Activated B cell treated with CpG ODN at 0.5 μM for 24 hours (primary cell): Measurements from ENCODE around the gene HAND1. TPM values are rescaled to one million over a fixed set of nuclear protein-coding genes. Genes with fewer than 3 reads are reported as not detected.
"Not testable (repeated sequence)": the region's sequence is repeated elsewhere in the genome, so short reads cannot be mapped to it uniquely, and the experiment has no call there.

ENCODE experiments used
- ATAC-seq: fragments of 200-7000 bp; cut with Tn5 transposase; one replicate; pipeline ENCODE4 v1.10.0; 2021; ENCODE audit warnings: low read depth, mild to moderate bottlenecking, moderate library complexity
- CTCF ChIA-PET: fragments of 350-600 bp; sonication (Branson Sonifier 250); formaldehyde crosslinking; loops from one replicate; lab custom pipeline; 2021; ENCODE audit warnings: antibody characterized with exemption; lab: Charles Lee
- POLR2A ChIA-PET: fragments of 350-600 bp; sonication (Branson Sonifier 250); formaldehyde crosslinking; loops from one replicate; lab custom pipeline; 2021; ENCODE audit warnings: antibody characterized with exemption; lab: Charles Lee
- DNase-seq: peaks from one replicate; pipeline ENCODE4 v3.0.0; 2022
- H3K27ac Mint-ChIP-seq: one replicate; pipeline ENCODE4 v1.8.0; 2020; ENCODE audit warnings: mixed read lengths
- H3K27me3 Mint-ChIP-seq: one replicate; pipeline ENCODE4 v1.8.0; 2021; ENCODE audit warnings: mixed read lengths
- H3K36me3 Mint-ChIP-seq: one replicate; pipeline ENCODE4 v1.8.0; 2021; ENCODE audit warnings: low read depth, mixed read lengths
- H3K4me1 Mint-ChIP-seq: one replicate; pipeline ENCODE4 v1.8.0; 2021; ENCODE audit warnings: mixed read lengths
- H3K4me3 Mint-ChIP-seq: one replicate; pipeline ENCODE4 v1.8.0; 2020; ENCODE audit warnings: mild to moderate bottlenecking, mixed read lengths
- H3K9me3 Mint-ChIP-seq: one replicate; pipeline ENCODE4 v1.8.0; 2020; ENCODE audit warnings: mixed read lengths
- intact Hi-C: fragments of 100-400 bp; cut with micrococcal nuclease; formaldehyde crosslinking; loops from one replicate; pipeline ENCODE4 v1.15.1; 2024
- total RNA-seq: library from RNA; stranded (reverse); gene quantifications from 2 replicates; pipeline ENCODE4 v1.2.3, GENCODE V29; 2022
- TF ChIP-seq, protein P1 (sequence below): fragments of 200-600 bp; IDR thresholded peaks from one replicate; pipeline ENCODE4 v1.8.0; 2022; ENCODE audit warnings: antibody characterized with exemption, mild to moderate bottlenecking

HAND1 gene
- total RNA-seq, 1 donor from 2014 or later = not detected

- H3K4me3 Mint-ChIP-seq = no peak overlapping the region
- no peaks in the 10 kb centered on the region for H3K9me3 Mint-ChIP-seq
- no peak overlapping the region for H3K27ac Mint-ChIP-seq
- TF ChIP-seq, protein P1, sequence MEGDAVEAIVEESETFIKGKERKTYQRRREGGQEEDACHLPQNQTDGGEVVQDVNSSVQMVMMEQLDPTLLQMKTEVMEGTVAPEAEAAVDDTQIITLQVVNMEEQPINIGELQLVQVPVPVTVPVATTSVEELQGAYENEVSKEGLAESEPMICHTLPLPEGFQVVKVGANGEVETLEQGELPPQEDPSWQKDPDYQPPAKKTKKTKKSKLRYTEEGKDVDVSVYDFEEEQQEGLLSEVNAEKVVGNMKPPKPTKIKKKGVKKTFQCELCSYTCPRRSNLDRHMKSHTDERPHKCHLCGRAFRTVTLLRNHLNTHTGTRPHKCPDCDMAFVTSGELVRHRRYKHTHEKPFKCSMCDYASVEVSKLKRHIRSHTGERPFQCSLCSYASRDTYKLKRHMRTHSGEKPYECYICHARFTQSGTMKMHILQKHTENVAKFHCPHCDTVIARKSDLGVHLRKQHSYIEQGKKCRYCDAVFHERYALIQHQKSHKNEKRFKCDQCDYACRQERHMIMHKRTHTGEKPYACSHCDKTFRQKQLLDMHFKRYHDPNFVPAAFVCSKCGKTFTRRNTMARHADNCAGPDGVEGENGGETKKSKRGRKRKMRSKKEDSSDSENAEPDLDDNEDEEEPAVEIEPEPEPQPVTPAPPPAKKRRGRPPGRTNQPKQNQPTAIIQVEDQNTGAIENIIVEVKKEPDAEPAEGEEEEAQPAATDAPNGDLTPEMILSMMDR = no peak
- intact Hi-C loops = no loop called here
- H3K4me1 Mint-ChIP-seq = peaks cover 2% of the 10 kb centered on the region
- DNase-seq (no peak), ATAC-seq (no peak)
- H3K36me3 Mint-ChIP-seq = no peaks in the 10 kb centered on the region
- H3K27me3 Mint-ChIP-seq = peaks cover 56% of the 10 kb centered on the region
- POLR2A ChIA-PET = no interaction called here
- CTCF ChIA-PET = interaction anchor here (0.8 kb wide), 1 partner anchor 115 kb away, joined by 4 read pairs; no protein-coding TSS in a partner anchor
Observed at GRCh38 chr5:154518438-154518867, 40.4 kb upstream of the HAND1 start.

GRCh38 chr5:154517810-154518437 is 39.9 kb upstream of the HAND1 start:
- ChIA-PET POLR2A (no interaction called here), CTCF (interaction anchor here (0.8 kb wide), 1 partner anchor 116 kb away, joined by 4 read pairs; no protein-coding TSS in a partner anchor)
- no peak for ATAC-seq
- intact Hi-C loops = no loop called here
- peaks cover 55% of the 10 kb centered on the region for H3K27me3 Mint-ChIP-seq
- no peaks in the 10 kb centered on the region for H3K9me3 Mint-ChIP-seq
- H3K36me3 Mint-ChIP-seq = no peaks in the 10 kb centered on the region
- H3K4me3 Mint-ChIP-seq = no peak overlapping the region
- H3K27ac Mint-ChIP-seq = no peak overlapping the region
- DNase-seq = no peak
- peaks cover 2% of the 10 kb centered on the region for H3K4me1 Mint-ChIP-seq
- TF ChIP-seq, protein P1 = no peak

DNA sequence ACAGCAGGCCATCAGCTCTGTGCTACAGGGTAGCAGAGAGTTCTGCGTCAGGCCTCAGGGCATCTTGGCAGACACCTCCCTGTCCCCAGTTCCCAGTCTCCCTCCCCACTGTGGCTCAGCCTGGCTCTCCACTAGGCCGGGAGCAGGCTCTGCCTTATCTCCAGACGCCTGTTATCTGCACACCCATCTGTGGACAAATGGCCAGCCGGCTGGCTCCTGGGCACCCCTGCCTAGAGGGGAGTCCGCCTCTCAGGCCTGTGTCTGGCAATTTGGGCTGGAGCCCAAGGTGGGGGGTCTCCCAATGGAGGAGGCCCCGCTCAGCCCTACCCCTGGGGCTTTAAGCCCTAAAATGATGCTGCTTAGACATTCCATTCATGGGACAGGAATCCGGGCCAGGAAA is 39.2 kb upstream of the HAND1 start:
- Mint-ChIP-seq H3K9me3 (no peaks in the 10 kb centered on the region), H3K4me1 (peaks cover 2% of the 10 kb centered on the region), H3K27ac (no peak overlapping the region), H3K4me3 (no peak overlapping the region), H3K27me3 (peaks cover 54% of the 10 kb centered on the region), H3K36me3 (no peaks in the 10 kb centered on the region)
- no peak for ATAC-seq
- ChIA-PET CTCF (no interaction called here), POLR2A (no interaction called here)
- intact Hi-C loops = no loop called here
- DNase-seq = no peak
- TF ChIP-seq, protein P1 = no peak

DNA sequence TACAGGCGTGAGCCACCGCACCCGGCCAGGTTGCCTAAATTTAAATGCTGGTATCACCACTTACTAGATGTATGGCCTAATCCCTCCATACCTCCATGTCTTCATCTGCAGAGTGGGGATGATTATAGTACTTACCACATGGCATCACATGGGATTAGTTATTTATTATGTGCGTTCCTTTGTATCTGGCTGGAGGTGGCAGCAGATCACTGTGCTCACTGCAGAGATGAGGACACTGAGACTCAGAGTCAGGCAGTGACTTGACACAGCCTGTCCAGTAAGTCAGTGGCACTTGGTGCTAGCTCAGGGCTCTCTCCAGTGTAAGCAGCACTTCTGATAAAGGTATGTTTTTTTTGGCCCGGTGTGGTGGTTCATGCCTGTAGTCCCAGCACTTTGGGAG is 38.4 kb upstream of the HAND1 start:
- TF ChIP-seq, protein P1 = no peak
- ATAC-seq (no peak), DNase-seq (no peak)
- Mint-ChIP-seq H3K36me3 (no peaks in the 10 kb centered on the region), H3K27me3 (peaks cover 48% of the 10 kb centered on the region), H3K4me3 (no peak overlapping the region), H3K4me1 (peaks cover 2% of the 10 kb centered on the region), H3K27ac (no peak overlapping the region), H3K9me3 (no peaks in the 10 kb centered on the region)
- intact Hi-C loops = no loop called here
- ChIA-PET POLR2A (no interaction called here), CTCF (no interaction called here)

- H3K4me1 Mint-ChIP-seq, DNase-seq, CTCF ChIA-PET, H3K4me3 Mint-ChIP-seq, H3K27ac Mint-ChIP-seq, POLR2A ChIA-PET, ATAC-seq, intact Hi-C loops, H3K36me3 Mint-ChIP-seq, H3K9me3 Mint-ChIP-seq: not testable (repeated sequence)
- peaks cover 42% of the 10 kb centered on the region for H3K27me3 Mint-ChIP-seq
Observed at GRCh38 chr5:154515488-154515887, 37.5 kb upstream of the HAND1 start.
